Limb (tissue), 2 donors: ENCODE results near the gene DKK1.

Source experiments
- DNase-seq, 2 donors: peaks; one replicate each; pipeline ENCODE4 v3.0.0-alpha.2; 2016; ENCODE audit errors: extremely low spot score in 2 of 2

The DKK1 gene, protein sequence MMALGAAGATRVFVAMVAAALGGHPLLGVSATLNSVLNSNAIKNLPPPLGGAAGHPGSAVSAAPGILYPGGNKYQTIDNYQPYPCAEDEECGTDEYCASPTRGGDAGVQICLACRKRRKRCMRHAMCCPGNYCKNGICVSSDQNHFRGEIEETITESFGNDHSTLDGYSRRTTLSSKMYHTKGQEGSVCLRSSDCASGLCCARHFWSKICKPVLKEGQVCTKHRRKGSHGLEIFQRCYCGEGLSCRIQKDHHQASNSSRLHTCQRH

DNA sequence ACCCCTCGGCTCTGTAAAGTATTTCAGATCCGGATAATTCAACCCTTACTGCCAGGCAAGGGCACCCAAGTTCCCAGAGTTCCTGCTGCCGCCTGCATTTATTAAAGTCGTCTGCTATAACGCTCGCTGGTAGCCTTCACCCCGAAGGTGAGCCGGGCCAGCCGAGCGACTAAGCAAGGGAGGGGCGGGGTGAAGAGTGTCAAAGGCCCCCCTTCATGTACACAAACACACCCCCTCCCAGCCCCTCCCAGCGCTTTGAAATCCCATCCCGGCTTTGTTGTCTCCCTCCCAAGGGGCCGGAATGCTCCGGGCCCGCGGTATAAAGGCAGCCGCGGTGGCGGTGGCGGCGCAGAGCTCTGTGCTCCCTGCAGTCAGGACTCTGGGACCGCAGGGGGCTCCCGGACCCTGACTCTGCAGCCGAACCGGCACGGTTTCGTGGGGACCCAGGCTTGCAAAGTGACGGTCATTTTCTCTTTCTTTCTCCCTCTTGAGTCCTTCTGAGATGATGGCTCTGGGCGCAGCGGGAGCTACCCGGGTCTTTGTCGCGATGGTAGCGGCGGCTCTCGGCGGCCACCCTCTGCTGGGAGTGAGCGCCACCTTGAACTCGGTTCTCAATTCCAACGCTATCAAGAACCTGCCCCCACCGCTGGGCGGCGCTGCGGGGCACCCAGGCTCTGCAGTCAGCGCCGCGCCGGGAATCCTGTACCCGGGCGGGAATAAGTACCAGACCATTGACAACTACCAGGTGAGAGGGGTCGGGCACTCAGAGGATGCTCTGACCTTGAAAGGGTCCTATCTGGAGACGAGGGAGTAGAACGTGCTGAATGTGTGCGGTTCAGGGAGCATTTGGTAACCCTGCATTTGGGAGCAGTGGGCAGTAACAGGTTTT lies at the start of gene DKK1:
Gene DKK1, plus strand, starts transcription at position 349 of the 889 bp plus-strand sequence. Its CDS starts 154 bp downstream, at position 503.
- DNase-seq = peak in 1 of 2 donors; percentile 76

DNA sequence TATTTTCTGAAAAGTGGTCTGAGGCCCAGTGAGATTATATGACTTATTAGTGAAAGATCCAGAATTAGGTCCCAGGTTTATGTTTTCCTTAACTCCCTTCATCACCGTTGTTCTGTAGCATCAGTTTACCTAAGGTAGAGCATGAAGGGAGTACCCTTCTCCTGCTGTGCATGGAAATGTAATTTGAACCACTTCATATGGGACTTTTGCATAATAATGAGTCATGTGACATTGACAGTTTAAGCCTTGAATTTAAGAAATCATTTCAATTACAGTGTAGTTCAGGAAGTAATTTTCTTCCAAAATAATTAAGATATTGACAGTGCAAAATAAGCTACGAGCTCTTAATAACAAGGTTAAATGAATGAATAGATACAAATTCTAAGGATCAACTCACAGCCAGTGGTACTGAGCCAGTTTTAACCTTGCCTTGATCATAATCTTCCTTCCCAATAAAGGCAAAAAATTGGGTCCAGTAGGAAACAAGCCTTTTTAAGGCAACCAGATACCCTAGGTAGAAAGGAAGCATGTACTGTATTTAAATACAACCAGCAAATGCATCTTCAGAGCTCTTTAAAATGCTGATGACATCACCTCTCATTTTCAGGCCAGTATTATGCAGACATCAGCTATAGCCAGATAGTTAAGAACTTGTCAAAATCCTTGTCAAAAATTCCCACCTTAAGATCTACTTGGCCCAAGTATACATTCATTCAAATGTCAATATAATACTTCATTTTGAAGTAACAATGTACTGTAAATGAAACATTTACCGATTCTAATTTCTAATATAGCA lies 48.8 kb upstream of the DKK1 start:
- no peak for DNase-seq

DNA sequence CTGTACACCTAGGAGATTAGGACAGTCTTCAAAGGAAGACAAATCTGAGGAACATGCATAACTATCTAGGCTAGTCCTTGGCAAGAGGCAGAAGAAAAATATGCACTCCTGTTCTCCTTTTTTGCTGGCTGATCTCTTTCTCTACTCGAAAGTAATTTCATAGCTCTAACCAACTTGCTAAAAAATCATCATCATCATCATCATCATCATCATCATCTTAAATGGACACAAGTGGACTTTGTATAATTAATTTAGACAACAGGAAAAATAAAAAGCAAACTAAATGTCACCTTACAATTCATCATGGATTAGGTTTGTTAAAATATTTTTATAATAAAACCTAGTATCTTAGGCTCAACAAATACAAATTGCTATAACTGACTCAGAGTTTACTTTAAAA lies 47.2 kb upstream of the DKK1 start:
- DNase-seq = no peak

DNA sequence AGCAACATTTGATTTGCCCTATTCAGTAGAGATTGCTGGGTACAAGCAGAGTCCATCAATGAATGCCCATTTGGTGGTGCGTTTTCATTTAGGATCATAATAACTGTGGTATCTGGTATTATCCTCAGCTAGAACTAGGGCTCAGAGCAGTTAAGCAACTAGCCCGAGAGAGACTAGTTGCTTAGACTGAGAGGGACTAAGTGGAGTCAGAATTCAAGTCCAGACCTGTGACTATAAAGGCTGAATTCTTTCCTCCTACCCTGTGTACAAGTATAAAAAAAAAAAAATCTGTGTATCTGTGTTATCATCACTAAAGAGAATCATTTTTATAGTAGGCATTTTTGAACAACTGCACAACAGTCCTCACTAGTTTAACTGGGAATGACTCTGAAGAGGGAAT lies 45.3 kb upstream of the DKK1 start:
- DNase-seq = no peak

DNA sequence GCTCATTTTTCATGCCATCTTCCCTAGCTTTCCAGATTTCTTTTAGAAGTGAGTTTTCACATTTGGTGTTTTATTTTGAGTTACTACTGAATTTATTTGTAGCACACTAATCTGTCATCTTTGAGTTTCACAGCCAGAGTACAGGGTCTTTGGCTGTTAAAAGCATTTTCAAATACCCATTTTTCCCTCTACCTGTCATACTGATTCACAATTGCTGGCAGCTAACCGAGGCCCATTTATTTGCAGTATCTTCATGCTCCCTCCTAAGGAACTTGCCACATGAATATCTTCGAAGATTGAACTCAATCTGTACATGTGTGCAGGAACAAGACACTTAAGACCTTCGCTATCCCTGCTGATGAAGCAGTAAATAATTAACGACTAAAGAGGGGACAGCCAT lies 44.8 kb upstream of the DKK1 start:
- no peak for DNase-seq

DNA sequence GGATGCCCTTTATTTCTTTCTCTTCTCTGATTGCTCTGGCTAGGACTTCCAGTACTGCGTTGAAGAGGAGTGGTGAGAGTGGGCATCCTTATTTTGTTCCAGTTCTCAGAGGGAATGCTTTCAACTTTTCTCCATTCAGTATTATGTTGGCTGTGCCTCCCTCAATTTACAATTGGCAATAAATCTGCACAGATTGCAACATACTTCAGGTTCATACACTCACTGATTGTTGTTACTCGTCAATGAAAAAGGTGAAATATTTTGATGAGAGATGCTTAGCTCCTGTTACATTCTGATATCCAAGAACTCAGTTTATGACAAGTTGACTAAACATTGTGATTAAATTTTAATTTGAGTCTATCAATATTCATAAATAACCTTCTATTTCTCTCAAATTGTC lies 37.9 kb upstream of the DKK1 start:
- no peak for DNase-seq

DNA sequence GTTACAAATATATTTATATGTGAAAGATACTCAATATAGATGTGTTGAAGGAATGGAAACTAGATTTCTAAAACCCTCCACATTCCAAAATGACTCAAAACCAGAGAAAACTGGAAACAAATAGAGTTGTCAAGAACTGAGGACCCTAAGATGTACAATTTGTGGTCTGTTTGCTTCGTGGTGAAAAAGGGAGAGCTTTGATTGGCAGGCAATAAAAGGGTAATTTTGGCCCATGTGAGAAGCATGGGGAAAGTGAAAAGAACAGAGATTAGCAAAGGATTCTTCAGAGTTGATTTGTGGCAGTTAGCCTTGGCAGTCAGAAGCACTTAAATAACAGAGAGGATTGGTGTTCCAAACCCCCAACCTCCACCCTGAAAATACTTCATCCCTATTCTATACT lies 37.1 kb upstream of the DKK1 start:
- no peak for DNase-seq

DNA sequence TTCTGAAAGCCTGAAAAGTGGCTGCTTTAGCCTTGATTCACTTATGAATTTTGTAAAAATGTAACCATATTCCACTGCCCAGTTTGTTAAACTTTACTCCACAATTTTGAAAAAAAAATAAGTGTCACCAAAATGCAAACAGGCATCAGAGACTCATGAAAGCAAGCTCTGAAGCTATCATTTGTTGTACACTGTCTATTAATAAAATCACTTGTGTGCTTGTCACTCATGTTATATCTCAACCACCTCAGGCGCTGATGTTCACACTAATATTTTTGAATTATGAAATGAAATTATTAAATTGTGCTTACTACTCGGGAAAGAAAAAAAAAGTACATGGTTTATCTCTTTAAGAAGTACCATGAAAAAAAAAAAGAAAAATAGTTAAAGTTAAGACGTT lies 34.5 kb upstream of the DKK1 start:
- DNase-seq = no peak

DNA sequence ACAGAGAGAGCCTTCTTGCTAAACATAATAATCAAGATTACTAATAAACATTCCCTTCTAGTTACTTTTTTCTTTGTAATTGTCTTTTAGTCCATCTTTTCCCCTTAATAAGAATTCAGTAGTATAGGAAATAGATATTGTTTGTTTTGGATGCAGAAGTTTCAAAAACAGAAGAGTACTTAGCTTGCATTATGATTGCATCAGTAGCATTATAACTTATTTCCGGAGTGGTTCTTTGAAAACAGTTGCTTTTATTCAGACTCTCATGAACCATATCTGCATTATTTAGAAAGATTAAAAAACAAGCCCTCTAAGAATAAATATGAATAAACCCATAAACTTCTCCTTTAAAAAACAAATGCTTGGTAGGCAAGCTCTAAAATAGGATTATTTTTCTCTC lies 34.0 kb upstream of the DKK1 start:
- DNase-seq = no peak

DNA sequence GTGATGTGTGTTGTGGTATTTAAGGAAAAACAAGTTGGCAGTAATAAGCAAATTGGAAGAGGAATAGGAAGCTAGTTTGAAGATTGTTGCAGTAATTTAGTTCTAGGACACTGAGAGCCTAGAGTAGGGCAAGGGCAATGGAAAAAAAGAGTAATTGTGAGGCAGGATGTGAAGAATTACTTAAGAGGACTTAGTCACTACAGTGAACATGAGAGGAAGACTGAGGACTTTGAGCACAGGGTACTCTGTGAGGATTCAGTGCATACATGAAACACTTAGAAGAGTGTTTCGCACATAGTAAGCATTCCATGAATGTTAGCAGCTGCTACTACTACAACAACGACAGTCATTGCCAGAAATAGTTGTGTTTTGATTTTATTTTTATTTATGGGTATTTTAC lies 30.9 kb upstream of the DKK1 start:
- no peak for DNase-seq

DNA sequence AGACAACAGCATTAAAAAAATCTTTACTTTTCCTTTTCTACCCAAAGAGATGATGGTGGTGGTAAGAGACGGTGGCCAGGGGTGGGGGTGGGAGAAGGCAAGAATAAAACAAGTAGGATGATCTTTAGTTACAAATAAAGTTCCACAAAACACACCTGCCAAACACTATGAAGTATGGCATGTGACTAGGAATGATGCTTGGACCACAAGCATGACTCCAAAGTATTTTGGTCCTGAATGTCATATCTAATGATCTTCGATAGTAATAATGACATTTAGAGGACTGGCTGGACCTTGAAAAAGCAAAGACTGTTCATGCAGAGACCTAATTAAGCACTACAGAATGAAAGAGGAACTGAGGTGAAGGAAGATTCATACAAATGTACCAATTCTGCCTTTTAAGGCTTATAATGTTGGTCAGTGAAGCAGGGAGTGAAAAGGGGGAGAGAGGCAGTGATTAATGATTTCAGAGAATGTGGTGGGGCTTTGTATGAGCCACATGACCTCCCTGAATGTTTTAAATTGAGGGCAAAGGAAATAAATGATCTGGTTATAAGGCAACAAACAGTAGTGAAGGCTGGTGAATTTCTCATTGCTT lies 29.6 kb upstream of the DKK1 start:
- no peak for DNase-seq

DNA sequence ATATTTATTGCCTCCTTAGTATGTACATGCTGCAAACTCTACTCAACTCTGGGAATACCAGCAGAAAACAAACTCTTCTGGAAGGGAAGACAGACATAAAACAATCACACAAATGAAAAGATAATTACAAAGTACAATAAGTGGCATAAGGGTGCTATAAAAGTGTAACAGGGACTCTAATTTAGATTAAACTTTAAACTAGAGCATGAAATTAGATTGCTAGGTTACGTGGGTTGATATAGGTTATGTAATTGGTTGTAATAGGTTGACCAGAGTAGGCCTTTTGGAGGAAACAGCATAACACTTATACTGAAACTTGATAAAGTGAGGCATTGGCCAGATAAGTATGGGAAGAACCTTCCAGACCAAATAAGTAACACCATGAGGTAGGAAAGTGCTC lies 26.2 kb upstream of the DKK1 start:
- no peak for DNase-seq

DNA sequence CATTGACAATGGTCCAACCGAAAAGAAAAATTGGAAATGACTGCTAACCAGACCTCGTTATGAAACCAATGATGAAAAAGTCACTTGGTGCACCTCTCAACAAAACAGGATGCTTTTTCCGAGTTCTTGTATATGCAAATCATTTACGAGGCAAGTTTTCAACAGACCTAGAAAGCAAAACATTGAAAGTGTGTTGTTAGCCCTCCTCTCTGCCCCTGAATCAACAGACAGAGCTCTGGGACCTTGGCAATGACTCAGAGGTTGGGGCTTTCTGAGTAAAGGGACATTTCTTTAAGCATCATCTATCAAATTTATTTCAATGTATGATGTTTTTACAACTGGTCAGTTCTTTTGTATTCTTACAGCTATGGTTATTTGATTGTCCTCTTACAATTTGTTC lies 16.3 kb upstream of the DKK1 start:
- no peak for DNase-seq

DNA sequence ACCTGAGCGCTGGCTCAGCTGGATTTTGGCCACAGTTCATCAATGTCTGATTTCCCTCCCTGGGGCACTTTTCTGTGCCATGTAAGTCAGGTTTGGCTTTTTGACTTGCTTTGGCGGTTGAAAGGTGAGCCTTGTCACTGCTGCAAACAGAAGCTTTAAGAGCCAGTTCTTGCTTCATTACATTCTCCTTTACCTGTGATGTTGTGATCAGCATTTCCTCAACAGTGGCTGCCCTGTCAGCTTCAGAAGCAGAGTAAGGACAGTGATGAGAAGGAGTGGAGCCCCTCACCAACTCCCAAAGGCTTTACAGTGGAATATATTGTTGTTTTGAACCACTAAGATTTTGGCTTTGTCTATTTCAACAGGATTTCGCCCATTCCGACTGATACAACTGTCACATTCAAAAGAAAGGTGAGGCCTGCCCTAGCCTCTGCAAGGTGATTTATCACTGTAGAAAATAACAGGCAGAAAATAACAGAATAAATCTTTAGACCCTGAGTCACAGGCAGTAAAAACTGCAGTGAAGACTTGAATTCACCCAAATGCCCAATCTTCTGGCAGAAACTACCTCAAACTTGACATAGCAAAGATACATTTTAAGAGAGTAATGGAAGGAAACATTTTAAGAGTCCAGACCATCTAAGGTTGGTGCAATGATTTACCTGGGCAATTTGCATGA lies 13.3 kb upstream of the DKK1 start:
- DNase-seq = no peak

DNA sequence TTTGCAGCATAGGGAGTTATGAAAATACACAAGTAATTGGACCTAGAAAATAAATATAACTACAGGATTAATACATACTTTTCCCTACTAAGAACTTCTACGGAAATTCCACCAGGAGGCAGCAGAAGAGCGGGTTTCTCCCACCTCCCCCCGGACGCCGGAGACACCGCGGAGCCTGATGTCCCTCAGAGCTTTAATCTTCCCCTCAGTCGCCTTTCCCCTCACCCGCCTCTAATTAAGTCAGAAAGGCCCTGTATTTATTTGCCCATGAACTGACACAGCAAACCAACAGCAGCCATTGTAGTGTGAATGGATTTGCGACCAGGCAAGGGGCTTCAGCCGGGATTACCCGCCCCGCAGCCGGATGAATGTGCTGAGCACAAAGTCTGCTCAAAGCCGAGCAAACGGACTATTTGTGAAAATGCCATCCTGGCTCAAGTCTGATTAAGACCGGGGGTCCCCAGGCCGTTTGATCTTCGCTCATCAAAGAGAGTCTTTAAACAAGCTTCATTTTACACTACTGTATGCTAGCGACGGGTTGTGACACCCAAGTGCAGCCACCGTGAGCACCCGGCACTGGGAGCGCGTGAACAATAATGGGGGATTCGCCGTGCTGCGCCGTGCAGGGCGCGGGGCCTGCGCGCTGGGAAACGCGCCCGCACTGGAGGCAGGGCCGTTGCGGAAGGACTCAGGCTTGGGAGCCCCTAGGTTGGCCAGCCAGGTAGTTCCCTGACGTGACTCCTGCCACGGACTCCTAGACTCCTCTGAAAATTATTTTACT lies 5.6 kb upstream of the DKK1 start:
- DNase-seq = peak; percentile 80 to 84

DNA sequence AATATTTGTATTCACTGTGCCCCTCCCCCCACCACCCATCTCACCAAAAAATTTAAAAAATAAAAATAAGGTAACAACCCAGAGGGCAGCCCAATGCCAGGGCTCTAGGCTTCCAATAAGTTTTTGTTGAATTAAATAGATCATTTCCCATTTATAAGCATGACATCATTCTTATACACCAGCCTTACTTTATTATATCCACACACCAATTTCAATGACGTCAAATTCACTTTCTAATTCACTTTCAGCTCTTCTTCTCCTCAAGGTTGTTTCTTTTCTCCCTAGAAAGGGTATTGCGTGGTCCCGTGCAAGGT lies 1.2 kb upstream of the DKK1 start:
- no peak for DNase-seq

DNA sequence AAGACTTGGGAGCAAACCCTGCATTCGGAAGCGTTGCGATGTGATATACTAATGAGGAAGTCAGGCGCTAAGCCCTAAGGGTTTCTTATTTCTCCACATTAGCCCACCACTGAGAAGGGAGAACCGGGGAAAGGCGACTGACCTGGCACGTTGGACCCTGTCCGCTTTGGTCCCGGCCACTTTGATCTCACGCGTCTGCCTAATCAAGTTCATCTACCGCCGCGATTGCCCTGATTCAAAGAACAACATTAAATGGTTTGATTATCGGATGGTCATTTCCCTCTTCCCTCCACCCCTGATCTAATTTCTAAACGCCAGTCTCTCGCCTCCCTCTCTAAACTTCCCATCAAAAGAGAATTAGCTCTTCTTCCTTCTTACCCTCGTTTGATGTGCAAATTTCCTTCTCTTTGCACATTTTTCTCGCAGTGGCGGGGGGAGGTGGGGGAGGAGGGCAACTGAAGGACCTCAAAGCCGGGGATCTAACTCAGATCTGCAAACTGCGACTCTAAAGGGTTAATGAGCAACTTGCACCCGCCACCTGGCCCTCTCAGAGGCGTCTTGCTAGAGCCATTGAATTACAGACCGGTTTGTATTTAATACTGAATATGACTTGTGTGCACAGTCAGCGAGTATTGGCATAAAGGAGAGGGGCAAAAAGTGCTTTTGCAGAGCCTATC lies 687 bp upstream of the DKK1 start:
- peak in 1 of 2 donors; percentile 35 for DNase-seq

DNA sequence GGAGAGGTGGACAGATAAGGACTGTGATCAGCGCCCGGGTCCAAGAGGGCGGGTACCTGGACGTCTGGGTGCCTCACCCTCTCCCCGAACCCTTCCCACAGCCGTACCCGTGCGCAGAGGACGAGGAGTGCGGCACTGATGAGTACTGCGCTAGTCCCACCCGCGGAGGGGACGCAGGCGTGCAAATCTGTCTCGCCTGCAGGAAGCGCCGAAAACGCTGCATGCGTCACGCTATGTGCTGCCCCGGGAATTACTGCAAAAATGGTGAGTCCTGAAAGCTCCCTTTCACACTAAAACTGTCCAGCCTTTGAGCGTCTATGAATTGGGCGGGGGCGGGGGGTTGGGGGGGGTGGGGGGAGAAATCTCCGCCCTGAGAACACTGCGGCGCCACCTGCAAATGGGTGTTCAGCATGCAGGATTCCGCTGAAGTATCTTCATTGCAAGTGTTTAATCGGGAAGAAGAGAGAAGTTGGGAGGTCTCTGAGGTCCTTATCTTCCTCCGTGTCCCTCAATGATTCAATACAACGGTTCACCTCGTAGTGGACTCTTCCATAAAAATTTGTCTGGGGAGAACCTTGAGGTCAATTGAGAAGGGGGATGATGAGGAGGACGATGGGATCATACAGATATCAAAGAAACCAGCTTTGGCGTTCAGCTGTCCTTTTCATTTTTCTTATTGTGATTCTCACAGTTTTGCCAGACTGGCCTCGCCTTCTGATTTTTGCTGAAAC lies 906 bp downstream of the DKK1 start:
- peak in 1 of 2 donors; percentile 52 for DNase-seq

DNA sequence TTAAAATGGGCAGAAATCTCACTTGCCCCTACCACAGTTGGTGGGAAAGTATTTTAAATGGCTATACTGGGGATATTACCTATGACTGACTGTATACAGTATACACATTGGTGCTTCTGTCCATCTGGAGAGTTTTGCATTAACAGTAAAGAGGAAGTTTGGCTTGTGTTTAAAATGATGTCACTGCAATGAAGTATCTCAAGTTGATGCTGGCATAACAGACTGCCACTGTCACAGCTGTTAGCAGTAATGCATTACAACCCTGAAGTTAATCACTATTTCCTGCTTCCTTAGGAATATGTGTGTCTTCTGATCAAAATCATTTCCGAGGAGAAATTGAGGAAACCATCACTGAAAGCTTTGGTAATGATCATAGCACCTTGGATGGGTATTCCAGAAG lies 1.9 kb downstream of the DKK1 start:
- DNase-seq = no peak
